ENCODE measurements around the gene TINAG.
"Not testable (repeated sequence)": the region's sequence is repeated elsewhere in the genome, so short reads cannot be mapped to it uniquely, and the experiment has no call there.

Gene TINAG

DNA sequence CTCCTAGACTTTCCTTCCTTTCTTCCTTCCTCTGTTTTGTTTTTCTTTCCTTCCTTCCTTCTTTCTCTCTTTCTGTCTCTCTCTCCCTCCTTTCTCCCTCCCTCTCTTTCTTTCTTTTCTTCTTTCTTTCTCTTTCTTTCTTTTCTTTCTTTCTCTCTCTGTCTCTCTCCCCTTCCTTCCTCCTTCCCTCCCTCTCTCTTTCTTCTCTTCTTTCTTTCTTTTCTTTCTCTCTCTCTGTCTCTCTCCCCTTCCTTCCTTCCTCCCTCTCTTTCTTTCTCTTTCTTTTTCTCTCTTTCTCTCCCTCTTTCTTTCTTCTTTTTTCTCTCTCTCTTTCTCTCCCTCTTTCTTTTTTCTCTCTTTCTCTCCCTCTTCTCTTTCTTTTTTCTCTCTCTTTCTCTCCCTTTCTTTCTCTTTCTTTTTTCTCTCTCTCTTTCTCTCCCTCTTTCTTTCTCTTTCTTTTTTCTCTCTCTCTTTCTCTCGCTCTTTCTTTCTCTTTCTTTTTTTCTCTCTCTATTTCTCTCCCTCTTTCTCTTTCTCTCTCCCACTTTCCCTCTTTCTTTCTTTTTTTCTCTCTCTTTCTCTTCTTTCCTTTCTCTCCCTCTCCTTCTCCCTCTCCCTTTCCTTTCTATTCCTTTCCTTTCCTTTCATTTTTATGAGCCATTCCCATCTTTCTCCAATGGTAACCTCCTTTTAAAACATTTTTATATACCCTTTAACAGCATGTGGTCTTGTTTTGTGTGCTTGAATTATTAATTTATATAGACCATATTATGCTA is 2.3 kb downstream of the TINAG start:
- H3K4me3 Mint-ChIP-seq: no peak overlapping the region
- TF ChIP-seq, protein P1, sequence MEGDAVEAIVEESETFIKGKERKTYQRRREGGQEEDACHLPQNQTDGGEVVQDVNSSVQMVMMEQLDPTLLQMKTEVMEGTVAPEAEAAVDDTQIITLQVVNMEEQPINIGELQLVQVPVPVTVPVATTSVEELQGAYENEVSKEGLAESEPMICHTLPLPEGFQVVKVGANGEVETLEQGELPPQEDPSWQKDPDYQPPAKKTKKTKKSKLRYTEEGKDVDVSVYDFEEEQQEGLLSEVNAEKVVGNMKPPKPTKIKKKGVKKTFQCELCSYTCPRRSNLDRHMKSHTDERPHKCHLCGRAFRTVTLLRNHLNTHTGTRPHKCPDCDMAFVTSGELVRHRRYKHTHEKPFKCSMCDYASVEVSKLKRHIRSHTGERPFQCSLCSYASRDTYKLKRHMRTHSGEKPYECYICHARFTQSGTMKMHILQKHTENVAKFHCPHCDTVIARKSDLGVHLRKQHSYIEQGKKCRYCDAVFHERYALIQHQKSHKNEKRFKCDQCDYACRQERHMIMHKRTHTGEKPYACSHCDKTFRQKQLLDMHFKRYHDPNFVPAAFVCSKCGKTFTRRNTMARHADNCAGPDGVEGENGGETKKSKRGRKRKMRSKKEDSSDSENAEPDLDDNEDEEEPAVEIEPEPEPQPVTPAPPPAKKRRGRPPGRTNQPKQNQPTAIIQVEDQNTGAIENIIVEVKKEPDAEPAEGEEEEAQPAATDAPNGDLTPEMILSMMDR (IDR thresholded peaks at IDR 0.05): no peak
- H3K9me3 Mint-ChIP-seq: no peaks in the 10 kb centered on the region

DNA sequence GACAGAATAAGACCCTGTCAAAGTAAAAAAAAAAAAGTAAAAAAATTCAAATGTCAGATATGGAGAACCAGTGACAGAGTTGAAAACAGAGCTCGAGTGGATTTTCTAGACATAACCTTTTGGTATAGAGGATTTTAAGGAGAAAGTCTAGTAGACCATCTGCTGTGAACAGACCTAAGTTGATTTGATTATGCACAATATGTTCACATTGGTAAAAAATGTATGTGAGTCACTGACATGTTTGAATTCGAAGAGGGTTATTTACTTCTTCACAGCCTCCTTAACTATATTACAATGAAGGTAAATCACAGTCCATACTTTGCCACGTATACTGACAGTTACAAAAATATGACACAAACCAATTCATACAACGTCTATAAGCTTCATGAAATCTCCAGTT is 7.4 kb downstream of the TINAG start:
- TF ChIP-seq, protein P1 (IDR thresholded peaks at IDR 0.05): no peak
- no peak overlapping the region for H3K4me3 Mint-ChIP-seq
- no peaks in the 10 kb centered on the region for H3K36me3 Mint-ChIP-seq (ENCODE audit: low read depth)
- H3K4me1 Mint-ChIP-seq: no peaks in the 10 kb centered on the region
- H3K9me3 Mint-ChIP-seq: no peaks in the 10 kb centered on the region
- no peak for DNase-seq
- H3K27ac Mint-ChIP-seq: no peak overlapping the region
- peaks cover 6% of the 10 kb centered on the region for H3K27me3 Mint-ChIP-seq (ENCODE audit: low read depth, poor library complexity)

More for the DNA sequence above, 2.3 kb downstream of the TINAG start:
- Mint-ChIP-seq H3K4me1 (no peaks in the 10 kb centered on the region), H3K27ac (no peak overlapping the region), H3K27me3 (ENCODE audit: low read depth, poor library complexity) (peaks cover 6% of the 10 kb centered on the region), H3K36me3 (ENCODE audit: low read depth) (no peaks in the 10 kb centered on the region)
- no peak for DNase-seq

GRCh38 chr6:54320871-54321270 is 12.6 kb downstream of the TINAG start:
- DNase-seq: no peak
- Mint-ChIP-seq H3K4me1 (no peaks in the 10 kb centered on the region), H3K27me3 (ENCODE audit: low read depth, poor library complexity) (no peaks in the 10 kb centered on the region), H3K36me3 (ENCODE audit: low read depth) (no peaks in the 10 kb centered on the region), H3K9me3 (no peaks in the 10 kb centered on the region), H3K4me3 (no peak overlapping the region), H3K27ac (no peak overlapping the region)
- TF ChIP-seq, protein P1 (IDR thresholded peaks at IDR 0.05): no peak

DNA sequence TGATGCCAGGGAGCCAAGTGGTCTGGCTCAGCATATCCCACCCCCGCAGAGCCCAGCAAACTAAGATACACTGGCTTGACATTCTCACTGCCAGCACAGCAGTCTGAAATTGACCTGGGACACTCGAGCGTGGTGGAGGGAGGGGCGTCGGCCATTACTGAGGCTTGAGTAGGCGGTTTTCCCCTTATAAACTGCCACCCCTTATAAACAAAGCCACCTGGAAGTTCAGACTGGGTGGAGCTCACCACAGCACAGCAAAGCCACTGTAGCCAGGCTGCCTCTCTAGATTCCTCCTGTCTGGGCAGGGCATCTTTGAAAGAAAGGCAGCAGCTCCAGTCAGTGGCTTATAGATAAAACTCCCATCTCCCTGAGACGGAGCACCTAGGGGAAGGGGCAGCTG is 19.4 kb downstream of the TINAG start:
- H3K27ac Mint-ChIP-seq: no peak overlapping the region
- no peaks in the 10 kb centered on the region for H3K27me3 Mint-ChIP-seq (ENCODE audit: low read depth, poor library complexity)
- no peaks in the 10 kb centered on the region for H3K4me1 Mint-ChIP-seq
- TF ChIP-seq, protein P1 (IDR thresholded peaks at IDR 0.05): no peak
- peaks cover 43% of the 10 kb centered on the region for H3K9me3 Mint-ChIP-seq
- H3K4me3 Mint-ChIP-seq: no peak overlapping the region
- DNase-seq: no peak
- H3K36me3 Mint-ChIP-seq (ENCODE audit: low read depth): no peaks in the 10 kb centered on the region

DNA sequence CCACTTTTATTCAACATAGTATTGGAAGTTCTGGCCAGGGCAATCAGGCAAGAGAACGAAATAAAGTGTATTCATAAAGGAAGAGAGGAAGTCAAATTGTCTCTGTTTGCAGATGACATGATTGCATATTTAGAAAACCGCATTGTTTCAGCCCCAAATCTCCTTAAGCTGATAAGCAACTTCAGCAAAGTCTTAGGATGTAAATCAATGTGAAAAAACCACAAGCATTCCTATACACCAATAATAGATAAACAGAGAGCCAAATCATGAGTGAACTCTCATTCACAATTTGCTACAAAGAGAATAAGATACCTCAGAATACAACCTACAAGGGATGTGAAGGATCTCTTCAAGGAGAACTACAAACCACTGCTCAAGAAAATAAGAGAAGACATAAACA is 23.3 kb downstream of the TINAG start:
- H3K4me1 Mint-ChIP-seq; H3K27ac Mint-ChIP-seq; DNase-seq; H3K27me3 Mint-ChIP-seq (ENCODE audit: low read depth, poor library complexity); H3K36me3 Mint-ChIP-seq (ENCODE audit: low read depth); H3K4me3 Mint-ChIP-seq: not testable (repeated sequence)
- H3K9me3 Mint-ChIP-seq: peaks cover 49% of the 10 kb centered on the region

- no peak overlapping the region for H3K27ac Mint-ChIP-seq
- no peaks in the 10 kb centered on the region for H3K27me3 Mint-ChIP-seq (ENCODE audit: low read depth, poor library complexity)
- no peak for DNase-seq
- peaks cover 23% of the 10 kb centered on the region for H3K9me3 Mint-ChIP-seq
- no peaks in the 10 kb centered on the region for H3K36me3 Mint-ChIP-seq (ENCODE audit: low read depth)
- TF ChIP-seq, protein P1 (IDR thresholded peaks at IDR 0.05): no peak
- H3K4me3 Mint-ChIP-seq: no peak overlapping the region
- H3K4me1 Mint-ChIP-seq: no peaks in the 10 kb centered on the region
Observed at GRCh38 chr6:54335871-54336270, 27.6 kb downstream of the TINAG start.
